HG03139 (cell line): ENCODE data around the gene MN1.

ENCODE experiments used
- ATAC-seq: cut with Tn5 transposase; IDR thresholded peaks from one replicate; pipeline ENCODE4 v1.9.1; 2021; ENCODE audit not compliant: unreplicated experiment

MN1 gene

GRCh38 chr22:27719036-27719347, 82.6 kb downstream of the MN1 start:
- no peak for ATAC-seq

DNA sequence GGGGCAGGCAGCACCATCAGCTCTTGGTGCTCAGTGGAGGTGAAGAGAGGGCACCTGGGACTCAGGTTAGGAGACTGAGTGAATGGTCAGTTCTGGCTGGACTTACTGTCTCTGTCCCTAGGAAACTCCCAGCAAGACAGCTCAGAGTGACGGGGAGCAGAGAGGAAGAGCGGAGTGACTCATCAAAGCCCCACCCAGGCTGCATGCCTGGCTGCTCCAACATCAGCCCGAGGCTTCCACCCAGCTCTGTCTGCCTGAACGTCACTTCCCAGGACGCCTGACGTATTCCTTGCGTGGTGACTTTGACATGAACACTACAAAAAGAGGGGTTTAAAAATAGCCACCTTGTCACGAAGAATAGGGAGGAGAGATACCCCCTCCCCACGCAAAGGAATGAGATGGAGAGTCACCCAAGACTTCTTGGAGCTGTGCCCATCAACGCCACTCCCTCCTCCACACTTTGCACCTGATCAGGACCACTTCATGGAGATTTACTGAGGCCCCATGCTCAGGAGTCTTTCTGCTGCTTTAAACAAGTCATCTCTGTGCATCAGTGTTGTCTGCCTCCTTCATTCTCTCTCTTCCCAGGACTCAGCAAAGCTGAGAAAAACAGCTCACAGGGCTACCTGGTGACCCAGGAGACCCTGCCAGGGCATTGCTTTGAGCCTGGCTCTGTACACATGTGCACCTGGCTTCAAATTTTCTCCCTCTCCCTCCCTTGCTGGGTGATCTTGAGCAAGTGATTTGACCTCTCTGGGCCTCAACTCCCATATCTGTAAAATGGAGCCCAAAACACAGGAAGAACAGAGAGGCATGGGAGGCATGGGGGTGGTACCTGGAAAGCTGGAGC, 83.1 kb downstream of the MN1 start:
- ATAC-seq, result no peak

DNA sequence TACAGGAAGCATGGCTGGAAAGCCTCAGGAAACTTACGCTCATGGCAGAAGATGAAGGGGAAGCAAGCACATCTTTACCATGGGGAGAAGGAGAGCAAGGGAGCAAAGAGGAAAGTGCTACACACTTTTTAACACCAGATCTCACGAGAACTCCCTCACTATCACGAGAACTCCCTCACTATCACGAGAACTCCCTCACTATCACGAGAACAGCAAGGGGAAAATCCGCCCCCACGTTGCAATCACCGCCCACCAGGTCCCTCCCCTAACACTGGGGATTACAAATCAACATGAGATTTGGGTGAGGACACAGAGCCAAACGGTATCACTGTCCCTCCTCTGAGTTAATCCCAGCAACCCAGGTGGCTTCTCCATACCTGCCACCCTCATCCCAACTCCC, 84.5 kb downstream of the MN1 start:
- ATAC-seq, result no peak

- no peak for ATAC-seq
Measured at GRCh38 chr22:27716074-27716473, 85.5 kb downstream of the MN1 start.

DNA sequence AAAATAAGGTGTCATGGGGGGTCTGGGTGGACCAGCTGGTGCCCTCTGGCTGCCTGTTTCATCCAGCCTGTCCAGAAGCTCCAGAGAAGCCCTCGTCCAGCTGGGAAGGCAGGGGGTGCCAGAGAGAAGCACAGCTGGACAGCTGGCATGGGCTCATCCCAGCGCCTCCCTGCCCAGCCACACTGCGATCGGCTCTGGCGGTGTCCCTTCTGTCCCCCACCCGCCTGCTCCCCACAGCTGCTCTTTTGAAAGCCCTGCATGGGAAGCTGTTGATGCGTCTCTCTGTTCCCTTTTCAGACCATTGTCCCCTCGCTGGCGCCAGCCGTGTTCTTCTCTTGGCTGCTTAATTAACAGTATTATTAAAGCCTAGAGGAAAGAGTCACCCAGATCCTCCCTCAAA, 86.5 kb downstream of the MN1 start:
- no peak for ATAC-seq

- no peak for ATAC-seq
Measured at GRCh38 chr22:27714068-27714467, 87.5 kb downstream of the MN1 start.

- no peak for ATAC-seq
Measured at GRCh38 chr22:27713461-27713860, 88.1 kb downstream of the MN1 start.

DNA sequence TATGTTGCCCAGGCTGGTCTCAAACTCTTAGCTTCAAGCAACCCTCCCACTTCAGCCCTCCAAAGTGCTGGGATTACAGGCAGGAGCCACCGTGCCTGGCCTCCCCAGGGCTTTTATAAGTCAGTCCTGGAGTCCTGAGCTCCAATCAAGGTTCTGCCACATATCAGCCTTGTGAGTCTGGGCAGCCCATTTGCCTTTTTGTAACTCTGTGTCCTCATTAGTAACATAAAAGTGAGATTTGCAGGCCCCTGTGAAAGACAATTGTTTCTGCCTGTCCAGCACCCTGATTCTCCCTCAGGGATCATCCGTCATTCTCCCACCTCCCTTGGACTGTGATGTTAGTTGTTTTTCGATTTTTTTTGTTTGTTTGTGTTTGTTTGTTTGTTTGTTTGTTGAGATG, 89.8 kb downstream of the MN1 start:
- no peak for ATAC-seq

- ATAC-seq, result no peak
Measured at GRCh38 chr22:27711012-27711411, 90.5 kb downstream of the MN1 start.

- ATAC-seq, result no peak
Measured at GRCh38 chr22:27709919-27710675, 91.5 kb downstream of the MN1 start.

- no peak for ATAC-seq
Measured at GRCh38 chr22:27706489-27706888, 95.1 kb downstream of the MN1 start.

- no peak for ATAC-seq
Measured at GRCh38 chr22:27705408-27706080, 96.0 kb downstream of the MN1 start.

- ATAC-seq, result no peak
Measured at GRCh38 chr22:27704581-27704980, 97.0 kb downstream of the MN1 start.

- ATAC-seq, result no peak
Measured at GRCh38 chr22:27699383-27700019, 102.1 kb downstream of the MN1 start.

DNA sequence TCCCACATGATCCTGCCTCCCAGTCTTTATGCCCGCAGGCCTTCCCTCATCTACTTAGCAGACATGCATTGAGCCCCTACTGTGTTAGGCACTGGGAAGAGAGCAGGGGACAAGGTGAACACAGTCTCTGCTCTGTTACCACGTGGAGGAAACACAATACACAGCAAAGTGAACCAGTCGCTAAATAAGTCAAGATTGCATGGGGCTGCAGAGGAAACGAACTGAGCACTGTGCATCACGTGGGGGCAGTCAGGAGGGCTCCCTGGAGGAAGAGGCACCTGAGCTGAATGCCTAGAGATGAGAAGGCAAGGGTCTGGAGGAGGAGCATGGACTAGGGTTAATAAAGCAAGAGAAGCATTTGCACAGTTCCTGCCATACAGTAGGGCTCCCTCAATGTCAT, 102.7 kb downstream of the MN1 start:
- no peak for ATAC-seq
